Stimulated activated naive CD4-positive, alpha-beta T cell treated with Interleukin-2 at 50 U/mL for 16 hours (primary cell): ENCODE measurements around the gene CUL2.
"Not testable (repeated sequence)": the region's sequence is repeated elsewhere in the genome, so short reads cannot be mapped to it uniquely, and the experiment has no call there.

Experiments
- DNase-seq: peaks from one replicate; lab custom pipeline; 2025; lab: John Stamatoyannopoulos, UW

The CUL2 gene

GRCh38 chr10:35090162-35090954 lies at the start of gene CUL2:
Gene CUL2, minus strand, starts transcription at chr10:35090341. Its CDS starts 19,024 bp downstream, at chr10:35071317.
- DNase-seq, result peak; percentile 88

GRCh38 chr10:35136263-35136815 lies 46.2 kb upstream of the CUL2 start:
- DNase-seq, result no peak

DNA sequence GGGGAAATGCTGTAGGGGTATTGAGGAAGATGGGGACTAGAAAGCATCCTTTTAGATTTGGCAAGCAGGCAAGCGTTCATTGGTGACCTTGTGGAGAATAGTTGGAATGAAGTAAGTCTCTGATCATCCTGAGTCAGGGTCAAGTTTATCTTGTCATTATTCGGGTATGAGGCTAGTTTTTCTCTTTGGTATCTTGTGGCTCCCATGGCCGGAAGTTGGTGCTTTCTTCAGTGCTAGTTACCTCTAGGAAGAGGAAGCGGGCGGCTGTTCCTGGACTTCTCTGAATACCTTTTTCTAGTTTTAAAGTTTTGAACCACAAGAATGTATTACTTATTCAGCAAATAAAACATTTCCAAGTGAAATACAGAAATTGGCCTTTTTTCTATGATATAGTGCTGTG lies 45.7 kb upstream of the CUL2 start:
- DNase-seq, result no peak

GRCh38 chr10:35133586-35133985 lies 43.4 kb upstream of the CUL2 start:
- no peak for DNase-seq

GRCh38 chr10:35132727-35133126 lies 42.6 kb upstream of the CUL2 start:
- no peak for DNase-seq

DNA sequence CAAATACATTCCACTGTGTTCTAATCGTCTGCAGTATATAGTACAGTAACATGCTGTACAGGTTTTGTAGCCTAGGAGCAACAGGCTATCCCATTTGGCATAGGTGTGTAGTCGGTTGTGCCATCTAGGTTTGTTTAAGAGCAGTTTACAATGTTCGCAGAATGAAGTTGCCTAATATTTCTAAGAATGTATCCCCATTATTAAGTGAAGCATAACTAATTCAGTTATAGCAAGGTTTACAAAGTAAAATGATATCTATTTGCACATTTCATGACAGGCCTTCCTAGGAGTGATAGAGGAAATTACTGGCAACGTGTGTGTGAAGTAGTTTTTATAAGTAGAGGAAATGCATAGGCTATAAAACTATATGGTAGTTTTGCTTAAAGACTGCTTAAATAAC lies 40.5 kb upstream of the CUL2 start:
- no peak for DNase-seq

DNA sequence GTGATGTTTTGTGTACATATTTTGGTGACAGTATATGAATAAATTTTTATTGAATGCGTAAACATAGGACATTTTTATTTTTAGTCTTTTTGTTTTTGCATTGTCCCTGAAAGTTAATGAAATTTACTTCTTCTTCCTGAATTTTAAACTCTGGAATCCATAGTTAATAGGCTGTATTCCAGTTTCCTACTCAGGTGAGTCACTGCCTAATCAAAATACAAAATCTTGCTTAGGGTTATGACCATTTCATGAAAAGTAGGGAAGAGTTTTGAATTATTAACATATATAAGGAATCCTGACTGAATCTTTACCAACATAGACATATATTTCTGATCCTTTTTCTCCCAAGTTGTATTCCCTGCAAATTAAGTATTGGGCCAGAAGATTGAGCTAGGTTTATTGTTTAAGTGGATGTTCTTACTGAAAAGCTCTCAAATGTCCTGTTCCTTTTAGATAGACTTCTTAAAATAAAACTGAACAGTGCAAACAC lies 39.1 kb upstream of the CUL2 start:
- DNase-seq, result no peak

GRCh38 chr10:35127289-35127891 lies 37.2 kb upstream of the CUL2 start:
- DNase-seq, result peak; percentile 58

- peak; percentile 99 for DNase-seq
These were observed 36.6 kb upstream of the CUL2 start, which contains the start of gene CREM for GRCh38 chr10:35126530-35127288. Gene CREM, plus strand, starts transcription at chr10:35126846. Its CDS starts 10,990 bp downstream, at chr10:35137836.

GRCh38 chr10:35126062-35126529 lies 36.0 kb upstream of the CUL2 start:
- DNase-seq, result no peak

GRCh38 chr10:35124540-35124939 lies 34.4 kb upstream of the CUL2 start:
- DNase-seq, result no peak

DNA sequence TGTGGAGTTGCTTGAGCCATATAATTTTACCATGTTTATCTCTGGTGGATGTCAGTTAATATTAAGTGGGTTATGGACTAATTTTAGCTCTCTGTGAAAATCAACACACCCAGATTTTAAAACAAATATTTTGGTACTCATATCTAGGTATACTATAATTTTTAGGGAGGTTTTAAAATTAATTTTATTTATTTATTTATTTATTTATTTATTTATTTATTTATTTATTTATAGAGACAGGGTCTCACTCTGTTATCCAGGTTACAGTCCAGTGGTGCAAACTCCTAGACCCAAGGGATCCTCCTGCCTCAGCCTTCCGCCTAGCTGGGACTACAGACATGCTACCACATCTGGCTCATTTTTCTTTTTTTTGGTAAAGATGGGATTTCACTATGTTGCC lies 29.2 kb upstream of the CUL2 start:
- DNase-seq, result no peak

DNA sequence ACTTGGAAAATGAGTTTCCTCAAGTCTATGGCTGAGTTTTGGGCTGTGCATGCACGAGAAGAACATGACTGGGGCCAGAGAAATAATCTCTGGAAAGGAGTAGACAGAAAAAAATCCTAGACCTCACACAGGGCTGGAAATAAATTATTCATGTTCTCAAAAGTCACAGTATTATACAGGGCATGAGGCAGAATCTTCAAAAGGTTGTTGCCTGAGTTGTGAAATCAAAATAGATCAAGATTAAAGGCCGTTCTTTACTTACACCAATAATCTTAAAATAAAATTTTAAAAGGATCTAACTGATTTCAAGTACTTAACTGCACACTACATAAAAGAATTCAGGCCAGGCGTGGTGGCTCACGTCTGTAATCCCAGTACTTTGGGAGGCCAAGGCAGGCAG lies 22.4 kb upstream of the CUL2 start:
- no peak for DNase-seq

DNA sequence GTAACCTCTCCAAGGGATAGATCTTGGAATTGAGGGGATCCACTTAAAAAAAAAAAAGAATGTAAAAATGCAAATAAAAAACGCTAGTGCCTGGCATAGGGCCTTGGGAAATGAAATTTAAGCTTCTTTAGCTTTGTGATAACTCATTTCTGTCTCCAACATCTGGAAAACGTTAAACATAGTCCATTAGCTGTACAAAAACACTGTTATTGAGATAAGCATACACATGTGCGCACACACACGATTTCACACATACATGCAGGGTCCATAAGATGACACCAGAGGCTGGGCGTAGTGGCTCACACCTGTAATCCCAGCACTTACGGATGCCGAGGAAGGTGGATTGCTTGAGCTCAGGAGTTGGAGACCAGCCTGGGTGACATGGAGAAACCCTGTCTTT lies 13.7 kb upstream of the CUL2 start:
- no peak for DNase-seq

- DNase-seq, result no peak
These were observed 7.4 kb upstream of the CUL2 start for GRCh38 chr10:35097510-35097909.

GRCh38 chr10:35096312-35096711 lies 6.2 kb upstream of the CUL2 start:
- DNase-seq, result no peak

- DNase-seq, result no peak
These were observed 2.7 kb upstream of the CUL2 start for GRCh38 chr10:35092851-35093250.

- no peak for DNase-seq
These were observed 2.1 kb upstream of the CUL2 start for GRCh38 chr10:35091994-35092790.

DNA sequence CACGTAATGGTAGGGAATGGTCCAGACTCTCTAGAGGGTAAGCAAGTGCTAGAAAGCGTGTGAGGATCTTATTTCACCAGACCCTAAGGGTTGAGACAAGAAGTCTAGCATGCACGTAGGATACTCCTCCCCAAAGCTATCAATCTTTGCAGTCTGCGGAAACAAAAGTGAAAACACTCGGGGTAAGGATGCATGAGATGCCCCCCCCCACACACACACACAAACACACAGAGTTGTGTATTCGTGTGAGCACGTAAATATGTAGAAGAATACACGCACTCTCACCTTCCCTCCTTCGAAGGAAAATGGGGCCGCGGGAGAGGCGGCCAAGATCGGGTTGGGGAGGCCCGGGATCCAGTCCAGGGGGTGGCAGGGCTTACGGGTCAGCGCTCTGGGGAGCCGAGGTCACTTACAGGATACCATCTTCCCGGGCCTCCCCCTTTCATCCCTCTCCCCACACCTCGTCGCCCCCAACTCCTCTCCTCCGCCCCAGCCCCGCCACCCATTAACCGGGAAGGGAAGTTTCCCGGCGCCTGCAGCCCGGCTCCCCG lies 455 bp downstream of the CUL2 start:
- DNase-seq, result no peak

DNA sequence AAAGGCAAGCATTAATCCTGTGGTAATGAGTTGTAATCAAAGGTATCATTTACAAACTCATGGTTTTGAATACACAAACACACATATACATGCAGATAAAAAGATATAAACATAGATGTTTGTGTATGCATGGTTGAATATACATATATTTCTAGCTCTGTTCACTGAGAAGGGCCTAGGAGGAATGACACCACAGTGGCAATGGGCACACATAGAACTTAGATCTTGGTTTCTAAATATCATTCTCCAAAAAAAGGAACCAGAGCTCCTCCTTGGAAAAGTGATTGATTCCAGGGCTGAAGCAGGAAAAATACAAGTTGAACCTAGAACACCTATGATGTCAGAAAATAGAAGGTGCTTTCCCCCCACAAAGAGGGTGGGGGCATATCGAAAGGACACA lies 6.9 kb downstream of the CUL2 start:
- no peak for DNase-seq

GRCh38 chr10:35080261-35080660 lies 9.9 kb downstream of the CUL2 start:
- DNase-seq, result not testable (repeated sequence)
